Spleen (tissue), 11 donors: ENCODE results near the gene DAP3. TPM values are rescaled to one million over a fixed set of nuclear protein-coding genes. Genes with fewer than 3 reads are reported as not detected.
"Not testable (repeated sequence)": the region's sequence is repeated elsewhere in the genome, so short reads cannot be mapped to it uniquely, and the experiment has no call there.

Source experiments
- DNase-seq: peaks from one replicate; pipeline ENCODE4 v3.0.0-alpha.2; 2020
- H3K27ac ChIP-seq, 8 donors: fragments of 200-600 bp; sonication (generic) in 7 of 8; 1 replicate in 4 of 8; 2 replicates in 4 of 8; pipeline versions ENCODE4 v1.5.0 to v1.8.0; 2016 to 2021; ENCODE audit warnings: inconsistent platforms in 4 of 8, mild to moderate bottlenecking in 4 of 8, moderate library complexity in 1 of 8
- H3K27me3 ChIP-seq, 7 donors: fragments of 200-600 bp; sonication (generic) in 6 of 7; replicated peaks in 1 of 7; 1 replicate in 4 of 7; 2 replicates in 3 of 7; pipeline versions ENCODE4 v1.5.0 to v1.8.0; 2016 to 2021; ENCODE audit warnings: inconsistent platforms in 3 of 7, mild to moderate bottlenecking in 1 of 7
- H3K36me3 ChIP-seq, 6 donors: fragments of 200-600 bp; sonication (generic) in 5 of 6; 1 replicate in 4 of 6; 2 replicates in 2 of 6; pipeline versions ENCODE4 v1.5.0 to v1.8.0; 2016 to 2021; ENCODE audit warnings: inconsistent platforms in 2 of 6
- H3K4me1 ChIP-seq, 6 donors: fragments of 200-600 bp; sonication (generic) in 5 of 6; 1 replicate in 3 of 6; 2 replicates in 3 of 6; pipeline versions ENCODE4 v1.5.0 to v1.8.0; 2016 to 2021; ENCODE audit warnings: inconsistent platforms in 3 of 6
- H3K4me3 ChIP-seq, 8 donors: fragments of 200-600 bp; sonication (generic) in 7 of 8; 1 replicate in 4 of 8; 2 replicates in 4 of 8; pipeline versions ENCODE4 v1.5.0 to v1.8.0; 2016 to 2021; ENCODE audit warnings: inconsistent platforms in 4 of 8, mild to moderate bottlenecking in 4 of 8, moderate library complexity in 2 of 8
- H3K9me3 ChIP-seq, 8 donors: fragments of 200-600 bp; sonication (generic) in 7 of 8; 1 replicate in 4 of 8; 2 replicates in 4 of 8; pipeline versions ENCODE4 v1.5.0 to v1.8.0; 2016 to 2021; ENCODE audit warnings: inconsistent platforms in 4 of 8
- POLR2A ChIP-seq, 3 donors: fragments of 450-650 bp; IDR thresholded peaks; one replicate each; pipeline ENCODE4 v1.5.1; 2017; ENCODE audit warnings: antibody characterized with exemption in 3 of 3, mild to moderate bottlenecking in 1 of 3
- POLR2AphosphoS5 ChIP-seq, 3 donors: sonication (generic); formaldehyde crosslinking; IDR thresholded peaks; one replicate each; pipeline ENCODE4 v1.5.1; 2017; ENCODE audit warnings: antibody characterized with exemption in 3 of 3
- WGBS, 5 donors: extraction: QIAGEN DNeasy Blood & Tissue Kit in 3 of 5; methylation state at CpG; one replicate each; pipeline versions ENCODE4 v1.1.5 to v1.1.7; 2013 to 2018; 5-methylcytosine and 5-hydroxymethylcytosine counted together
- intact Hi-C: fragments of 100-400 bp; cut with DNase I; formaldehyde crosslinking; loops from one replicate; pipeline ENCODE4 v1.15.0; 2023; ENCODE audit warnings: low total_unique reads
- polyA plus RNA-seq, 3 donors: library from polyadenylated mRNA; stranded (reverse); fragments of 200-250 nt; gene quantifications; one replicate each; pipeline ENCODE4 v1.2.1, GENCODE V29; 2013
- total RNA-seq, 7 donors: library from RNA; depleted of rRNA in 3 of 7; stranded (reverse); fragments of >200 nt in 3 of 7; fragmentation: NEBNext Ultra II Directional in 4 of 7; extraction: Animal tissue kit (Norgen Biotek cat#: 25700) in 4 of 7; gene quantifications; one replicate each; pipeline versions ENCODE4 v1.1.0 to v1.2.1, GENCODE V29; 2016 to 2021
- TF ChIP-seq, protein P1 (sequence below), 11 experiments: fragments of 200-600 bp in 7 of 11; fragments of 450-650 bp in 4 of 11; sonication (generic) in 4 of 11; IDR thresholded peaks in 8 of 11; conservative IDR thresholded peaks in 3 of 11; 1 replicate in 7 of 11; 2 replicates in 4 of 11; pipeline versions ENCODE4 v1.4.0 to v1.8.0; 2016 to 2021; ENCODE audit warnings: antibody characterized with exemption in 11 of 11, inconsistent platforms in 4 of 11, mild to moderate bottlenecking in 1 of 11
- donor health status: healthy with polysubstance abuse.
- donor health status: DM: no; HTN: no; CAD: no; lungs with moderate emphysema.
- donor health status: DM: no; HTN: no; CAD: no.
- donor health status: Bipolar disorder and iron deficiency.
- donor health status: healthy.
- donor health status: DM: no; HTN: no; CAD: no.
- donor health status: DM: yes; HTN: yes; CAD: no.

DAP3 gene
- total and polyA plus RNA-seq, 10 donors = 87.3 to 150 (median 99.5) TPM

DNA sequence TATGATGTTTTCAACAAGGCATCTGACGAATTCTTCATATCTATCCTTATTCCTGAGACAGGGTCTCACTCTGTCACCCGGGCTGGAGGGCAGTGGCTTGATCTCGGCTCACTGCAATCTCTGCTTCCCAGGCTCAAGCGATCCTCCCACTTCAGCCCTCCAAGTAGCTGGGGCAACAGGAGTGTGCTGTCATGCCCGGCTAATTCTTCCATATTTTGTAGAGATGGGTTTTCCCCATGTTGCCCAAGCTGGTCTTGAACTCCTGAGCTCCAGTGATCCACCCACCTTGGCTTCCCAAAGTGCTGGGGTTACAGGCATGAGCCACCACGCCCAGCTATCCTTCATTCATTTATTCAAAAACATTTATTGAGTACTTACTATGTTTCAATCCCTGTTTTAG is 8.4 kb upstream of the DAP3 start:
- Histone ChIP-seq H3K27me3 (no peaks in the 10 kb centered on the region), H3K4me1 (peaks cover 6 to 60% (median 35%) of the 10 kb centered on the region in 6 donors), H3K36me3 (peaks cover 4 to 79% (median 51%) of the 10 kb centered on the region in 6 donors), H3K4me3 (no peak overlapping the region), H3K27ac (no peak overlapping the region), H3K9me3 (no peaks in the 10 kb centered on the region)
- WGBS, 5 donors = 86 to 96% (median 87%) methylated on average over 6 of the region's 6 CpGs
- DNase-seq = no peak
- intact Hi-C loops = no loop called here
- no peak for TF ChIP-seq POLR2AphosphoS5 (IDR thresholded peaks at IDR 0.05)
- TF ChIP-seq, protein P1, sequence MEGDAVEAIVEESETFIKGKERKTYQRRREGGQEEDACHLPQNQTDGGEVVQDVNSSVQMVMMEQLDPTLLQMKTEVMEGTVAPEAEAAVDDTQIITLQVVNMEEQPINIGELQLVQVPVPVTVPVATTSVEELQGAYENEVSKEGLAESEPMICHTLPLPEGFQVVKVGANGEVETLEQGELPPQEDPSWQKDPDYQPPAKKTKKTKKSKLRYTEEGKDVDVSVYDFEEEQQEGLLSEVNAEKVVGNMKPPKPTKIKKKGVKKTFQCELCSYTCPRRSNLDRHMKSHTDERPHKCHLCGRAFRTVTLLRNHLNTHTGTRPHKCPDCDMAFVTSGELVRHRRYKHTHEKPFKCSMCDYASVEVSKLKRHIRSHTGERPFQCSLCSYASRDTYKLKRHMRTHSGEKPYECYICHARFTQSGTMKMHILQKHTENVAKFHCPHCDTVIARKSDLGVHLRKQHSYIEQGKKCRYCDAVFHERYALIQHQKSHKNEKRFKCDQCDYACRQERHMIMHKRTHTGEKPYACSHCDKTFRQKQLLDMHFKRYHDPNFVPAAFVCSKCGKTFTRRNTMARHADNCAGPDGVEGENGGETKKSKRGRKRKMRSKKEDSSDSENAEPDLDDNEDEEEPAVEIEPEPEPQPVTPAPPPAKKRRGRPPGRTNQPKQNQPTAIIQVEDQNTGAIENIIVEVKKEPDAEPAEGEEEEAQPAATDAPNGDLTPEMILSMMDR (IDR thresholded peaks at IDR 0.05 in 8 of 11, conservative IDR thresholded peaks at IDR 0.05 in 3 of 11) = no peak
- TF ChIP-seq POLR2A (IDR thresholded peaks at IDR 0.05) = no peak

DNA sequence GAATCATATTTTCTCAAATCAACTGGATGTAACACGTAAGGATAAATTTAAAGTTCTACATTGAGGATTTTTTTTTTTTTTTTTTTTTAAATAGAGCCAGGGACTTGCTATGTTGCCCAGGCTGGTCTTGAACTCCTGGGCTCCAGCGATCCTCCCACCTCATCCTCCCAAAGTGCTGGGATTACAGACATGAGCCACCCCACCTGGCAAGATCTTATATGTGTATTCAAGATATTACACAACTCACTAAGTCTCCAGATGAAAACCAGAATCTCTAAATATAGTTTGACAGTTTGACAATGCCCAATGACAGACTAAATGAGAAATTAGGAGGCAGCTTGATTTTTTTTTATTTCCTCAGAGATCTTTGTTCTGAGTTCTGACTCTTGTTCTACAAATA is 7.1 kb upstream of the DAP3 start:
- no peak for DNase-seq
- TF ChIP-seq POLR2A (IDR thresholded peaks at IDR 0.05) = no peak
- TF ChIP-seq, protein P1 (IDR thresholded peaks at IDR 0.05 in 8 of 11, conservative IDR thresholded peaks at IDR 0.05 in 3 of 11) = no peak
- TF ChIP-seq POLR2AphosphoS5 (IDR thresholded peaks at IDR 0.05) = no peak
- WGBS, 5 donors = 88 to 99% (median 95%) methylated on average over 2 of the region's 2 CpGs

DNA sequence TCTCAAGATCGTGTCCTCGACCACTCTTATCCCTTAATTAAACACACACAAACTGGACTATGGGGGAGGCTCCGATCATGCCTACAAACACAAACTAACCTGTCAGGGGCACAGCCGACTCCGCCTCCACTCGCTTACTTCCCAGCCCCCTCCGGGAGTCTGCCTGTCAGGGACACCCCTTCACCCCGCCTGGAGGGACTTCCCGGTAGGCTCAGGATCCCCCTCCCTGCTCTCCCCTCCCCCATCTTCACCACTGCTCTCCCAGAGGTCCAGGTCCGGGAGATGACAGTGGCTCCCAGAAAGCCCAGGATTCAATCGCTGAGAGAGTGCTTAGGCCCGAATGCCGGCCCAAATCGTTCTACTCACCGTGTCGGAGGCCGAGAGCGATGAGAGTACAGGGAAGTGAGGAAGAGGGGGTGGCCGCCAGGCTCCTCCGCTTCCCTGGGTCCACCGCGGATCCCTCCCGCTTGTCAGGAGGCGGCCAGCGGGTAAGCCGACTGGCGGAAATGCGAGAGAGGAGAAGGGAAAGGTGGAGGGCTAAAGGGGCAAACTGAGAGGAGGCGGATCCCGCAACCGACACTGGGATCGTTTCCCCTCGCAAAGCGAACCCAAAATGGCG is 1.1 kb upstream of the DAP3 start:
- peaks cover 14 to 77% (median 59%) of the 10 kb centered on the region in 6 donors for H3K4me1 ChIP-seq
- 0 to 1% (median 0%) methylated on average over 25 to 28 of the region's 35 CpGs for WGBS, 5 donors

More for the DNA sequence above, 7.1 kb upstream of the DAP3 start:
- Histone ChIP-seq H3K4me1 (peaks cover 11 to 71% (median 46%) of the 10 kb centered on the region in 6 donors), H3K36me3 (peaks cover 4 to 67% (median 38%) of the 10 kb centered on the region in 6 donors), H3K4me3 (no peak overlapping the region), H3K27me3 (no peaks in the 10 kb centered on the region), H3K9me3 (no peaks in the 10 kb centered on the region), H3K27ac (no peak overlapping the region)
- intact Hi-C loops = no loop called here

DNA sequence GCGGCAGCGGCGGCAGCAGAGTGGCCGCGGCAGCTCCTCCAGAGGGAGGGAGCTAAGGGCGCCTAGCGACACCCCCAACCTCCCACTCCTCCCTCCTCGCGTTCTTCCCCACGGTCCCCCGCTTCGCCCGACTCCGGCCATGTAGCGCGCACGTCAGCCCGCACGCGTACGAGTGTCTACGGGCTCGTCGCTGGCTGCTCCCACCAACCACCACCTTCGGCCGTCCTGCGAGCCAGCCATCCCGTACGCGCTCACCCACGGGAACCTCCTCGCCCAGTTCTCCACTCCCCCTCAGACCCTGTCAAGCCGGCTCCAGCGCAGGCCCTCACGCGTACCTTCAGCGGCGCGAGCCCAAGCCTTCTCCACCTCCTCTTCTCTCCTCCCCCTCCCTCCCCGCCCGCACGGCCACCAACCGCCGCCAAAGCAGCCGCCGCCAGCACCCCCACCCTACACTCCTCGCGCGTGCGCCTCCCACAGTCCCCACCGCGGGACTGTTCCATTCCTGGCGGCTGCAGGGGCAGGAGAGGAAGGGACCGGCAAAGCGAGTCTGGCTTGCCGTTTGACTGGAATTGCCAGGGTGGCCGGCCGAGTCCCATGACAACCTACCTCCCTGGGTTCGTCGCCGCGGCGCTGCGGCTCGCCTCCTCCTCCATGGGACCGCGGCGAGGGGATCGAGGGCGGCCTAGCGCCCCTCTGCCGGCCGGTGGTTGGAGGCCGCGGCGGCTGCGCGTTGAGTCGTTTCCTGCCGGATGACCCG is 389 bp upstream of the DAP3 start, which contains the start of gene YY1AP1:
Gene YY1AP1, minus strand, starts transcription at position 451 of the 757 bp plus-strand sequence. CDS start 8,338 bp downstream, outside the sequence.
- H3K36me3 ChIP-seq = peaks cover 0 to 34% (median 9%) of the 10 kb centered on the region in 6 donors
- no peaks in the 10 kb centered on the region for H3K27me3 ChIP-seq
- peak within 1 kb of the TSS; percentile 72 to 100 (median 94) for H3K4me3 ChIP-seq
- peak within 1 kb of the TSS; percentile 94 to 100 (median 98) for H3K27ac ChIP-seq
- intact Hi-C loops = no loop called here
- H3K4me1 ChIP-seq = peaks cover 14 to 77% (median 57%) of the 10 kb centered on the region in 6 donors
- TF ChIP-seq POLR2AphosphoS5 (IDR thresholded peaks at IDR 0.05) (peak; percentile 83 to 94 (median 90)), POLR2A (IDR thresholded peaks at IDR 0.05) (peak in 2 of 3 donors; percentile 46 to 48)
- TF ChIP-seq, protein P1 (IDR thresholded peaks at IDR 0.05 in 8 of 11, conservative IDR thresholded peaks at IDR 0.05 in 3 of 11) = peak in 5 of 11 experiments; percentile 3 to 28 (median 14)
- DNase-seq = peak; percentile 98
- peaks cover 0 to 6% (median 0%) of the 10 kb centered on the region in 8 donors for H3K9me3 ChIP-seq
- WGBS, 5 donors = 0 to 1% (median 0%) methylated on average over 41 to 81 of the region's 81 CpGs

More for the DNA sequence above, 1.1 kb upstream of the DAP3 start:
- H3K9me3 ChIP-seq, DNase-seq, H3K27me3 ChIP-seq, intact Hi-C loops: not testable (repeated sequence)
- peaks cover 0 to 34% (median 8%) of the 10 kb centered on the region in 6 donors for H3K36me3 ChIP-seq
- peak overlapping the region; percentile 94 to 100 (median 98) for H3K27ac ChIP-seq
- peak overlapping the region; percentile 72 to 100 (median 94) for H3K4me3 ChIP-seq
